ENCODE data around the gene HNRNPA3.
"Not testable (repeated sequence)": the region's sequence is repeated elsewhere in the genome, so short reads cannot be mapped to it uniquely, and the experiment has no call there.

HNRNPA3 gene

DNA sequence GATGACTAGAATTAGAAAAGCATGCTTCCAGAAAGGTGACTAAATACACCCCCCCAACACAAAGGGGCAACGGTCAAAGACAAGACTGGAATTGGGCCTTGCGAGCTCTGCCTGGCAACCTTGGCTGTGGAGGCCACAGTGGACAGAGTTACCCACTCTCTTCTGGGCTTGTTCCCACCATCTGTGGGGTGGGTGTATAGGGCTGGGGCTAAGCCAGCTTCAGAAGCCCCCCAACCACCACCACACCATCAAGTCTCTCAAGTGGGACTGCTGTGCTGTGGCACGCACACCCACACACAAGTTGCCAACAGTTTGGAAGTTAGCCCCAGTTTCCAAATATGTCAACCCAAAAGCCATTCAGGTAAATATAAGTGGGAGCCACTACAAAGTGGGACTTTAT, 44.1 kb downstream of the HNRNPA3 start:
- no peak for DNase-seq

DNA sequence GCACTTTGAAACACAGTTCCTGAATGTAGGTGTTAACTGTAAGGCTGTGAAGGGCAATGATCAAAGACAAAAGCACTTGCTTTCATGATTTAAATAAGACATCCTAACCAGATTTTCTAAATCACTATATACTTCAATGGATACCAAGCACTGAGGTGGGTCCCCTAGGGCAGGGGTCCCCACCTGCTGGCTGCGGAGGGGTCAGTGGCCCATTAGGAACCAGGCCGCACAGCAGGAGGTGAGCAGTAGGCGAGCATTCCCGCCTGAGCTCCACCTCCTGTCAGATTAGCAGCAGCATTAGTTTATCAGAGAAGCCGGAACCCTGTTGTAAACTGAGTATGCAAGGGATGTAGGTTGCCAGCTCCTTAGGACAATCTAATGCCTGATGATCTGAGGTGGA, 44.9 kb downstream of the HNRNPA3 start:
- no peak for DNase-seq

DNA sequence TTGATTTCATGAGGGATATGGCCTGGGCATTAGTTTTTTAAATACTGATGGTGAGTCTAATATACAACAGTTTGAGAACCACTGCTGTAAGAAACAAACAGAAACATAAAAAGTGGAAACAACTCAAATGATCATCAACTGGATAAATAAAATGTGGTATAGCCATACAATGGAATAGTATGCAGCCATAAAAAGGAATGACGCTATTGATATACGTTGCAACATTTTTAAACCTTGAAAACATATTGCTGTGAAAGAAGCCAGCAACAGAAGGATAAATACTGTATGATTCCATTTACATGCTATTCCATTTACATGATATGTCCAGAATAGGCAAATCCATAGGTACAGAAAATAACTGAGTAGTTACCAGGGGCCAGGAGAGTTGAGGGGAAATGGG, 45.5 kb downstream of the HNRNPA3 start:
- DNase-seq, result no peak

DNA sequence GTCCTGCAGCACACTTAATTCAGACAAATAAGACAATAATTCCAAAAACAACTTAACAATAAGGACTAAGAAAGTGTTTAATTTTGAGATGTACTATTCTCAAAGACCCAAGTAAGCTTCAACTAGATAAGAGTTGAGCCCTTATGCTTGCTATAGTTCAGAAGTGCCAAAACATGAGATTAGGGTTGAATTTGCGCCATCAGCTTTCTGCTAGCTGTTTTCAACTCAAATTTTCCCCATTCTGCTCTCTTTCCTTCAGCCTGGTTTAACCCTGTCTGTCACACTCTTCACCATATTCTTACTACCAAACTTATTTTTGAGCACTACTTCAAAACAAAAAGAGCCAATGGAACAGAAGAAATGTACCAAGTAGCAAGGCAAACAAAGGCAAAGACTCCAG, 47.8 kb downstream of the HNRNPA3 start:
- no peak for DNase-seq

DNA sequence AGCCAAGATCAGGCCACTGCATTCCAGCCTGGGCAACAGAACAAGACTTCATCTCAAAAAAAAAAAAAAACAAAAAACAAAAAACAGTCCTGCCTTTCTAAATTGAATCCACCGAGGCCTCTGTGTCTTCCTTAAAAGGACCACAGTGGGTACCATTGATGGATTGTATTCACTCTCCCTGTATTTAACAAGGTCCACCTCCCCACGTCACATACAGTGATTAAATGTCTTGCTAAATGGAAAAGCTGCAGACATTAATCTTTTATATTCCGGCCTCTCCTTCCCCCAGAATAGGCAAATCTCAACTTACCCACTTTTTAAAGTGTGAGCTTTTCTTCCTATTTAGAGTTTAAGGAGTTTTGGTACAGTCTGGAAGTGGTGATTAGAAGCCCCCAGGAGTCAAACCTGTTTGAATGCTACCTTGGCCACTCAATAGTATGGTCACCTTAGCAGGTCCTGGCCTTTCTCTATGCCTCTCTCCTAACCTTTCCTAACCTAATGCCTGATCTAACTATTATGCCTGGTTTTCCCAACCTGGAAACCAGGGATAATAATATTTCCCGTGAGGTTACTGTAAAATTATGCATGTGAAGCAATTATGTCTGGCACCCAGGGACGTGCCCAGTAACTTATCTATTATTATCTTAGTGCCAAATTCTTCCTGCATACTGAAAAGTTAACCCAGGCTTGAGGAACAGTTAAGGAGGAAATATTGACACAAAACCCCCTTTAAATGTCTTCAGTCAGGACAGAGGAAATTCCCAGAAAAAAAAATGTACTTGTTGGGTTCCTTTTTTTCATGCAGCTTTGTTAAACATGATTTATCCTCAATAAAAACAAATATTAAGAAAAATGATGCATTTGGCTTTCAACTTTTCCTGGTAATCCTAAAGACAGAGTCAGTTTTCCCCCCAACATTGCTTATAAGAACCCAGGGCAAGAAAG, 48.8 kb downstream of the HNRNPA3 start:
- no peak for DNase-seq

DNA sequence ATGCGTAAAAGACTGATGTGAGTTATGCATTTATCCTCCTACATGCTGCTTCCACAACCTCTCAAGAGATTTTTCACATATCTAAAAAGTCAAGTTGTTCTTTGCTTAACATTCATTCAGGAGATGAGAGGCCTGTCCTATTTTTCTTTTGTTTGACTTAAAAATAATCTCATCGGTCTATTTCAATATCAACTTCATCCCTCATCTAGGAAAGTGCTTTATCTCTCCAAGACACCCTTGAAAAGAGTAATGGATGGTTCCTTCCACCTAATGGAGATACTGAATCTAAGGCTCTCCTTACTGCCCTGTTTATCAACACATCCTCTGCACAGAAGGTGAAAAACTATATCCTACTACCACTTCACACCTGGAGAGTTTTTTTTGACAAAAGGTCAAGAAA, 49.5 kb downstream of the HNRNPA3 start:
- DNase-seq, result no peak

DNA sequence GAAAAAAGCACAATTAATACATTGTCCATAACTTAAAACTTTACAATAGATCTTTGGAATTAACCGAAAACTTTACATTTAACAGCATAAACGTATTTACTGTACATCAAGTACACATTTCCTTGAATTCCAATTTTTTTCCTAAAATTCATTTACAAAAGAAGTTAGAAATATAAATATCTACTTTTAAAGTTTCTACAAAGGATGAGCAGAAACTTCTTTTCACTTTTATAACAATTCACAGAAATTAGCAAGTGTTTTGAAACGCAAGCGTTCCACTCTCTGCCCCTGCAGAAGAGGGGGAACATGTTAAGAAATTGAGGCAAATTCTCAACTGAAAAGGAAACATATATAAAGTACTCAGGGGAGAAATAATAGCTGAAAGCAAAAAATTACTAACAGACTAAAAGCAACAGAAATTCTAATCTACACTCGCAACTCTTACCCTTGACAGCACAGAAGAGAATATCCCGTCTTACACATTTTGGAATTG, 50.4 kb downstream of the HNRNPA3 start:
- DNase-seq, result no peak

DNA sequence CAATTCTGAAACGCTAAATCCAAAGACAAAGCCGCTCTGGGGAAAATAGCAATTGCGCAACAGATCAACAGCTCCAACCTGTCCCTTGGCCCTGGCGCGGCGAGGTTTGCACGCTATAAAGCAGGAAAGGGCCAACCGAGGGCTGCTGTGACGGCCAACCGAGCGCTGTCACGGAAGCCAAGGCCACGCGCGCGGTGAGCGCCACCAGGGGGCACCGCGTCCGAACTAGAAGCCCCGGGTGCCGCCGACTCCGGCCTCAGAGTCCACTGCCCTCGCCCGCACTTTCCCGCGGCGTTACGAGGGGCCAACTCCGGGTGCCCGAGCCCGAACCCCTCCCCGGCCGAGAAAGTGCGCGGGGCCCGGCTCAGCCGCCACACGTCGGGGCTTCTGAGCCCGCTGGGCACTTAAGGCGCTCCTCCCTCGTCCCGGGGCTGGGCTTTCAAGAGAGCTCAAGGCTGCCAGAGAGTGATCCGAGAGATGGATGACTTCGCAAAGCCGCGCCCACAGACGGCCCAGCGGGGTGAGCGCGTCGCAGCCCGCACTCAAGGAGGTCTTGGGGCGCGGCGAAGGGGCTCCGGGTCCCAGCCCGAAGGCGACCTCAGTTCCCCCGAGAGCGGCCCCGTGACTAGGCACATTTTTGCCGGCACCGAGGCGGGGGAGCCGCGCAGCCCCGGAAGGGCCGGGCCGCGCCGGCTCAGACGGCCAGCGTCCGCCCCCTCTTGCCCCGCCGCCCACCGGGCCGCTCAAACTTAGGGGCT, 51.0 kb downstream of the HNRNPA3 start:
- peak; percentile 98 for DNase-seq

DNA sequence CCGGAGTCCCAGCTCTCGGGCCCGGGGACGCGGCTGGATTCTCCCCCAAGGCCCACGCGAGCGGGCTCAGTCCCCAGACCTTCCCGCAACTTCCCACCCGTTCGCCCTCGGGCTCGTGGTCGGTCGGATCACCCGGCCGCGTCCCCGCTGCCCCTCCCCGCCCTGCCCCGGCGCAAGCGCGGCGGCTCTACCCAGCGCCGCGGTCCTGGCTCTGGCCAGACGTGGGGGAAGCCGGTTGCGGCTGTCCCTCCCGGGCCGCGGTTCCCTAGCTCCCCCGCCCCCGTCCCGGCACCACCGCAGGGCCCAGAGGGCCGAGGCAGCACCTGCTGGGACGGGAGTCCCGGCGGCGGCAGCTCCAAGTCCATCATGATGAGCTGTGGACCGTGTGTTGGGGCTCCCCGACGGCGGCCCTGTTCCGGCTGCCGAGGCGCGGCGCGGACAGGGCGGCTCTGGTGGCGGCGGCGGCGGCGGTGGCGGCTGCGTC, 51.7 kb downstream of the HNRNPA3 start:
- peak; percentile 68 for DNase-seq

DNA sequence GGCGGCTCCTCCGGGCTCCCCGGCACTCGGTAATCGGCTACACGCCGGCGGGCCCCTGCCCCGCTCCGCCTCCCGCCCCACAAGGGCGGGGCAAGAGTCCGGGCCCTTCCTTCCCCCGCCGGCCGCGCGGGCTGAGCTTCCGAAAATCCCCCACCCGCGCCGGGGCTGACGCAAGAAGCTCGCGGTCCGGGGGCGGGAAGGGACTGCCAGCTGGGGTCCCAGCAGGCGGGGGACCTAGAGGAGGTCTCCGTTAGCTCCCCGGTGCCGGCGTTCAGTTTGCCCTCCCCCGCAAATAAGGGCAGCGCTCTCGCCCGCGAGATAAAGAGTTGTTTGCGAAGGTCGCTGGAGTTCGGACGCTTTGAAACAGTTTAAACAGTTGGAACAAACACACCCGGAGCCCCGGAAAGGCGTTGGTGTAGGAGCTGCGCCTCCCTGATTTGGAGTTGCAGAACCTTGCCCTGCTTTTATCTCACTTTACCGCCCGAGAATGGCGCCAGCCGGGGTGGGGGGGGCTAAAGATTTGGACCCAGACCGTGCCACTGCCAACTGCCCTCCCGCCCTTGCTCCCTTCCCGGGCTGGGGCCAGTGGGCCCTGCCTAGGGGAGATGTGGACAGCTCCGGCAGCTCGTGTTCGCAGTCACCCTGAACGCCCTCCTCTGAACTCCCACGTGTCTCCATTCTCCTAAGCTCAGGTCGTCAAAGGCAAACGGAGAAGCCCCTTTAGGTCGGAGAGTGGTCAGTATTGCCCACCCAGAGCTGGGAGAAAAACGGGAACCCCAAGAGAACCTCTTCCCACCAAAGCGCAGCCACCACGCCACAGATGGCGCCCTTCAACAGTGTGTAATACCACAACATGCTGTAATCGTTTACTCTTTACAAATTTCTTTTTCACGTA, 52.3 kb downstream of the HNRNPA3 start, which contains the start of gene NFE2L2:
Gene NFE2L2, minus strand, starts transcription at position 35 of the 895 bp plus-strand sequence. CDS start 151 bp downstream, outside the sequence.
- peak; percentile 96 for DNase-seq

DNA sequence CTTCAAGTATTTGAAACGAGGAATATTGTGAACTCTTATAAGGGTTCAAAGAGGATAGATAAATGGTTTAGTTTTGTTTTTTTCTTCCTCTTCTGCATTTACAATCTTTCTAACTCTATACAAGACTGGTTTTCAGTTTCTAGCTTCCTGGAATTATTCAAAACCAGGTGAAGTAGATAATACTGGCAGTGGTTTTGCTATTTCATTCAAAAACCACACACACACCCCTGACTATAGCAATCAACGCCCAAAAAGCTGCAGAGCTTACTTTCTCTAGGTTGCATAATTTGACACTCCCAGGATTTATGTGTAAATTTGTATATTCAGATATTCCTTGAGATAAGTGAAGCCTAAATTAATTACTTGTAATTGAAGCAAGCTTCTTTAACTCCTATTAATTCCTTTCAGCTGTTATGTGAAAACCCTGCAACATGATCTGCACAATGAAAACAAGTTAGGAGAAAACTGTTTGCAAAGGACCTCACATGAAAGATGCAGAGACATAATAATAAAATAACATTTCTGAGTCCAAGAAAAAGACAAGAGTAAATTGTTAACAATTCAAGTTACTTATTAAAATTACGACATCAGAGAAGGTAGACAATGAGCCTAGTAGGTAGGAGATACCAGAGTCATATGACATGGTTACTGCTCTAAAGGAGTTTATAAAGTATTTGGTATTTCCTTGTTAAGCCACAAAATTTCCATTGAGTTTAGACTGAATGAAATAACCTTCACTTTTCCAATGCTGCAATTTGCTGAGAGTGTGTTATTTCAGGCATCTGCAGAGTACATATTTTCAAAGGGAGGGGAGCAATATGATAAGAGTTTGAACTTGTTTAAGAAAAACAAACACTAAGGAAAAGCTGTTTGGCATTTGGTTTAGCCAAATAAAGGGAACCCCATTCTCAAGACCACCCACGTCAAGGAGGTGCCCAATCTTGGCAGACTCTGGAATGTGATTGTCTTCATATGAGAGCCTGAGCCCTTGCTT, 53.5 kb downstream of the HNRNPA3 start:
- DNase-seq, result peak; percentile 57

DNA sequence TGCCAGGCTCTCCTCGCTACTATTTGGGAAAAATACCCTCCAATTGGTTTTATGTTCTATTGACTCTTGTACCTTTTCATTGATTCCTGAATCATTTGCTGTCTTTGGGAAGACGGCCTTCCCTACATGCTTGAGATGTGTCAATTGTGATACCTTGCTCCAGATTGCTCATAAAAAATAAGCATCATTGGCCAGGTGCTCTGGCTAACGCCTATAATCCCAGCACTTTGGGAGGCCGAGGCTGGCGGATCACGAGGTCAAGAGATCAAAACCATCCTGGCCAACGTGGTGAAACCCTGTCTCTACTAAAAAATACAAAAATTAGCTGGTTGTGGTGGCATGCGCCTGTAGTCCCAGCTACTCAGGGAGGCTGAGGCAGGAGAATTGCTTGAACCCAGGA, 54.4 kb downstream of the HNRNPA3 start:
- not testable (repeated sequence) for DNase-seq

DNA sequence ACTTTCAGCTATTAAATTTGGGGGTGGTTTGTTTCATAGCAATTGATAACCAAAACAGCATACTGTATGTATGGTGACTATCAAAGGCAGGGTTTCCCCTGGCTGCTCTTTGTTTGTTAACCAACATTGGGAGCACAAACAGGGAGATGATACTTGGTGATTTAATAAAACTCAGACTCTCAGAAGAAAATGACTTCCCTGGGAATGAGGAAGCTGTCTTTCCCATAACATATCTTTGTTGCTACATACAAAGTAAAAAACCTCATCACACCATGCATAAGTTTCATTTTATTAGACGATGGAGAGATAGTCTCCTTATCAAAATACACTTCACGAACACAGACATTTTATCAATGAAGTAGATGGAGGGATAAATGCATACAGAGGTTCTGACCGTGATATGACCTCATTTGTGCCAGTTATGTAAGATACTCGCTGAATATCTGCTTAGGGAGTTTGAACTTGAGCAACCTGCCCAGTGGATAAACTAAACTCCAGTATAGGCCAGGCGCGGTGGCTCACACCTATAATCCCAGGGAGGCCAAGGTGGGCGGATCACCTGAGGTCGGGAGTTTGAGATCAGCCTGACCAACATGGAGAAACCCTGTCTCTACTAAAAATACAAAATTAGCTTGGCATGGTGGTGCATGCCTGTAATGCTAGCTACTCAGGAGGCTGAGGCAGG, 55.7 kb downstream of the HNRNPA3 start:
- DNase-seq, result peak; percentile 73

DNA sequence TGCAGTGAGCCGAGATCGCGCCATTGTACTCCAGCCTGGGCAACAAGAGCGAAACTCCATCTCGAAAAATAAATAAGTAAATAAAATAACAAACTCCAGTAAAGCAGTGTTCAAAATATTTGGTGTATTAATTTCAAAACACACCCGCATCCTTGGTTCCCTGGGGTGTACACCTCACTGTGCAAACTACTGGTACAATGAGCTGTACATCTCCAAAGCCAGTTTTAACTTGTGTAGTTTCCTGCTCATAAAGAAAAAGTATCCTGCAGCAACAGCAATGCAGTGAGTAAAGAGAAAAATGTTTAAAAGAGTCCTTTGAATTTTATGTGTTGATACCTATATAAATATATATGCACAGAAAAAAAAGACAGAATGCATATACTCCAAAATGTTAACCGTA, 56.3 kb downstream of the HNRNPA3 start:
- DNase-seq, result no peak

DNA sequence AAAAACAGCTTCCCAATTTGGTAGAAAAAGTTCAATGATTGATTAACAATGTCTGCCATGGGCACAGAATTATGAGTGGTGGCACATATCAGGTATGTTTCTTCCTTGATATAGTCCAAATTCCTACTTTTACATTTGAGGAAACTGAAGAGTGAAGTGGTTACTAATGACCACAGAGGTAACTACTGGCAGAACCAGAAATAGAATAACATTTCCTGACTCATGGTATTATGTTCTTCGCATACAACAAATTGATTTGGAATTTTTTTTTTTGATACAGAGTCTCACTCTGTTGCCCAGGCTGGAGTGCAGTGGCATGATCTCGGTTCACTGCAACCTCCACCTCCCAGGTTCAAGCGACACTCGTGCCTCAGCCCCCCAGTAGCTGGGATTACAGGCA, 57.9 kb downstream of the HNRNPA3 start:
- DNase-seq, result no peak

DNA sequence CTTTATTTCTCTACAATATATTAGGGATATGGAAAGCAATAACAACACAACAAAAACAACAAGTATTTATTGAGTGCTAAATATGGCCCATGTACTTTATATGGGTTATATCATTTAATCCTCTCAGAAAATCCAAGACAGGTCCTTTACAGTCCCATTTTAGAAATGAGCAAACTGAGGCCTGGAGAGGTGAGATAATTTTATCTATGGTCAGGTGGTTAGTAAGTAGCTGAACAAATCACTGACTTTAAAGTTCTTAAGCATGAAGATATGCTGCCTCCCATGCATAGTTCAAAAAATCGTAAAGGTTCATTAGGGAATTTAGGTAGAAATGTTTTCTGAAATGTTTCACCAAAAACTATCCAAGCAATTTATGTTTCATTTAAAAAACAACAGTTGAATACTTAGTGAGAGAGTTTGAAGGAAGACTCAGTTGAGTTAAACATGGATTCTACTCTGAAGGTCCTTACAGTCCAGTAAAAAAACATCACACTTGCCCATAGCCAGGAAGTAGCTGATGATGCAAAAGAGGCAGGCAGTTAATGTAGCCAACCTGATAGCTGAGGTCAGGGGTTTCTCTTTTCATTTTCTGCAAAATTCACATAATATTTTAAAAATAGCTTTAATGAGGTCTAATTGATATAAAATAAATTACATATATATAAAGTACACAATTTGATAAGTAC, 59.5 kb downstream of the HNRNPA3 start:
- DNase-seq, result no peak

DNA sequence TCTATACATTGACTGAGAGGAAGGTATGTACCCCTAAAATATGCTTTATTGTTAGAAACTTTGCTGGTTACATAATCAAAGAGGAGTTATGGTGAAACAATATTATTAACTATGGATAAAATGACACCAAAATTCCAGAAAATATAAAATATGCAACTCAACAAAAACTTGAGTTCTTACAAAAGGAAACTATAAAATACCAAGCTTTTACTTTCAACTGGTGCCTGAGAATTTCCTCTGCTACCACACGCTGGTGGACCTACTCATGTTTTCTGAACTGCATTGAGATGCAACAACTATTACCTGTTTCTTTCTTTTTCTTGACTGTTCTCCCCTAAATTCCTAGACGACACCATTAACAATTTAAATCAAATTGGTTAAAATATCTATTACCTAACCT, 60.2 kb downstream of the HNRNPA3 start:
- DNase-seq, result no peak

DNA sequence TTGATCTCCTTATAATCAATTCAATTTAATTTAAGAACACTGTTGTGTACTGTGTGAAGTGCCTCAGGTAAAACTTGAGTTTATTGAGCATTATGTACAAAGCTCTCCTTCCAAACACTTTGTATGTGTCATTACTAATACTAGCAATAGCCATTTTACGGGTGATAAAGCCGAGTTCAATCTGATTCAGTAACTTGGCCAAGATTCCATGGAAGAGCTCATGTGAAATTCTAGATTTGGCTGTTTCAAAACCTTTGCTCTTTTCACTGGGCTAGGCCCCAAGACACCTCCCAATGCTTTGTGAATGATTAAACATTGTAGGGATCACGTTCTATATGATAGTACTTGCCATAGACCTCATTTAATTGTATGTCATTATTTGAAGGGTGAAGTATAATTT, 60.8 kb downstream of the HNRNPA3 start:
- DNase-seq, result no peak
